ENCODE measurements around the gene ZNF335. TPM values are rescaled to one million over a fixed set of nuclear protein-coding genes. Genes with fewer than 3 reads are reported as not detected.

Gene ZNF335
- total and polyA plus RNA-seq, 2 experiments from 2014 or later: 6.9 to 10.8 TPM

DNA sequence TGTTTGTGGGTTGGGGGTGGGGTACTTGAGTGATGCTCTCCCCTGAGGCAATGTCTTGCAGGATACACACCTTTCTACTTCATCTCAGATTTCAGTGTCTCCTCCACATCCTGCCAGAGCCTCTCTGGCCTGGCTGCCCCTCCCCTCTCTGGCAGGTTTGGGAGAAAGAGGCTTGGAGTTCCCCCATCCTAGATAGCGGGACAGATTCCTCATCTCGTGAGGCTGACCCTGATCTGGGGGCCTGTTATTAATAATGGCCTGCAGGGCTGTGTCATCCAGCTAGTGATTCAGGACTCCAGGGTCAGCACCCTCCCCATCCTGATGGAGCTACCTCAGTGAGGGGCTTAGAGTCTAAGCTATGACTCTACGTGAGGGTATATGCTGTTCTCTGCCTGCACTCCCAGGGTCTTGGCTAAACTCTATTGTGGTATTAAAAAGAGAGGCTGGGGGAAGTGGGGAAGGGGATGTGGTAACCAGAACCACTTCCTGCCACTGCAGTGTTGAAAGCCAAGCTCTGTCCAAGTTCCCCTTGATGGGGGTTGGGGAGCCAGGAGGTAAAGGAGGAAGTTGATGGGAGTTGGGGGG lies 33.0 kb upstream of the ZNF335 start:
- Histone ChIP-seq H3F3A (ENCODE audit: insufficient read depth) (no peaks in the 10 kb centered on the region), H3K4me3 (no peak overlapping the region), H3K27me3 (replicated peaks; ENCODE audit: insufficient read depth) (peaks cover 24% of the 10 kb centered on the region), H3K79me2 (ENCODE audit: insufficient read depth) (no peaks in the 10 kb centered on the region), H2AFZ (no peak overlapping the region), H3K36me3 (ENCODE audit: low read depth) (no peaks in the 10 kb centered on the region), H3K9me3 (ENCODE audit: low read depth) (no peaks in the 10 kb centered on the region), H3K4me1 (ENCODE audit: insufficient read depth) (no peaks in the 10 kb centered on the region), H3K9me2 (ENCODE audit: insufficient read depth) (no peaks in the 10 kb centered on the region), H3K9ac (no peak overlapping the region), H3K4me2 (ENCODE audit: unreplicated experiment) (no peak overlapping the region), H4K20me1 (ENCODE audit: insufficient read depth) (no peaks in the 10 kb centered on the region), H3K27ac (no peak overlapping the region)
- no peak for TF ChIP-seq EZH2phosphoT487 (IDR thresholded peaks at IDR 0.05; ENCODE audit: insufficient read depth, low read depth)
- no peak for TF ChIP-seq EZH2 (IDR thresholded peaks at IDR 0.05; ENCODE audit: insufficient read depth, poor library complexity, severe bottlenecking)
- no peak for DNase-seq
- 47 to 58% methylated on average over 3 of the region's 3 CpGs for WGBS, 2 experiments (ENCODE audit: low coverage in 1 of 2, low lambda C conversion rate in 2 of 2, missing lambda C conversion rate in 2 of 2)
- in situ Hi-C loops (cut with MboI): loop anchor here (25.0 kb wide), 1 partner anchor 307 kb away; the partner anchor contains the start of gene CDH22

DNA sequence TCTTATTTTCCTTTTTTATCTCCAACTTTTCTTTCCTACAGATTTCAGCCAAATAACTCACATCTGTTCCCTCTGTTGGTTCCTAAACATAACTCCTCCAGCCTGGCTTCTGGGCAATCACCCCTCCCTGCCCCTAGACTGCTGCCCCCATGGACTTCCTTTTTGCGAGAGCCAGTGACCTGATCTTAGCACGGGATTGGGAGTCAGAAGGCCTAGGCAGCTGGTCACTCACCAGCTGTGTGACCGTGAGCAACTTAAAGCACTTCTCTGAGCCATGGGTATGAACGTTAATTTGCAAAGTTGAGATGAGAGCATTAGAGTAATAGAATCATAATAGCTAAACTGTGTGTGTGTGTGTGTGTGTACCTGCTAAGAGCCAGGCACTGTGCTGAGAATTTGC lies 32.2 kb upstream of the ZNF335 start:
- Histone ChIP-seq H3K79me2 (ENCODE audit: insufficient read depth) (no peaks in the 10 kb centered on the region), H3K4me3 (no peak overlapping the region), H3F3A (ENCODE audit: insufficient read depth) (no peaks in the 10 kb centered on the region), H3K4me2 (ENCODE audit: unreplicated experiment) (no peak overlapping the region), H3K27ac (no peak overlapping the region), H3K9me2 (ENCODE audit: insufficient read depth) (no peaks in the 10 kb centered on the region), H2AFZ (no peak overlapping the region), H4K20me1 (ENCODE audit: insufficient read depth) (no peaks in the 10 kb centered on the region), H3K27me3 (replicated peaks; ENCODE audit: insufficient read depth) (peaks cover 21% of the 10 kb centered on the region), H3K9ac (no peak overlapping the region), H3K36me3 (ENCODE audit: low read depth) (no peaks in the 10 kb centered on the region), H3K4me1 (ENCODE audit: insufficient read depth) (no peaks in the 10 kb centered on the region), H3K9me3 (ENCODE audit: low read depth) (no peaks in the 10 kb centered on the region)
- in situ Hi-C loops (cut with MboI): loop anchor here (25.0 kb wide), 1 partner anchor 308 kb away; the partner anchor contains the start of gene CDH22
- WGBS, 2 experiments (ENCODE audit: low coverage in 1 of 2, low lambda C conversion rate in 2 of 2, missing lambda C conversion rate in 2 of 2): 53 to 57% methylated on average over 4 of the region's 4 CpGs
- DNase-seq: no peak
- no peak for TF ChIP-seq EZH2phosphoT487 (IDR thresholded peaks at IDR 0.05; ENCODE audit: insufficient read depth, low read depth)
- no peak for TF ChIP-seq EZH2 (IDR thresholded peaks at IDR 0.05; ENCODE audit: insufficient read depth, poor library complexity, severe bottlenecking)

DNA sequence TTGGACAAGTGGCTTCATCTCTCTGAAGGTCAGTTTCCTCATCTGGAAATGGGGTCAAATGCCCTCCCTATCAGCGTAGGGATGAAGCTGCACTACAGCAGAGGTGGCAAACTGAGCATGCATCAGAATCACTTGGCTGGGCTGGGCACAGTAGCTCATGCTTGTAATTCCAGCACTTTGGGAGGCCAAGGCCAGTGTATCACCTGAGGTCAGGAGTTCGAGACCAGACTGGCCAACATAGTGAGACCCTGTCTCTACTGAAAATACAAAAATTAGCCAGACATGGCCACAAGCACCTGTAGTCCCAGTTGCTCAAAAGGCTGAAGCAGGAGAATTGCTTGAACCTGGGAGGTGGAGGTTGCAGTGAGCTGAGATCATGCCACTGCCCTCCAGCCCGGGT lies 30.0 kb upstream of the ZNF335 start:
- no peaks in the 10 kb centered on the region for H3K9me2 ChIP-seq (ENCODE audit: insufficient read depth)
- TF ChIP-seq EZH2 (IDR thresholded peaks at IDR 0.05; ENCODE audit: insufficient read depth, poor library complexity, severe bottlenecking) (no peak), EZH2phosphoT487 (IDR thresholded peaks at IDR 0.05; ENCODE audit: insufficient read depth, low read depth) (no peak)
- no peak overlapping the region for H3K4me2 ChIP-seq (ENCODE audit: unreplicated experiment)
- no peak overlapping the region for H3K4me3 ChIP-seq
- H3K27ac ChIP-seq: no peak overlapping the region
- no peaks in the 10 kb centered on the region for H3K79me2 ChIP-seq (ENCODE audit: insufficient read depth)
- H3K9me3 ChIP-seq (ENCODE audit: low read depth): no peaks in the 10 kb centered on the region
- no peak overlapping the region for H3K9ac ChIP-seq
- no peaks in the 10 kb centered on the region for H3K36me3 ChIP-seq (ENCODE audit: low read depth)
- no peaks in the 10 kb centered on the region for H3F3A ChIP-seq (ENCODE audit: insufficient read depth)
- no peaks in the 10 kb centered on the region for H4K20me1 ChIP-seq (ENCODE audit: insufficient read depth)
- H3K4me1 ChIP-seq (ENCODE audit: insufficient read depth): no peaks in the 10 kb centered on the region
- 83 to 97% methylated on average over 3 of the region's 3 CpGs for WGBS, 2 experiments (ENCODE audit: low coverage in 1 of 2, low lambda C conversion rate in 2 of 2, missing lambda C conversion rate in 2 of 2)
- H3K27me3 ChIP-seq (replicated peaks; ENCODE audit: insufficient read depth): peaks cover 30% of the 10 kb centered on the region
- H2AFZ ChIP-seq: no peak overlapping the region
- no peak for DNase-seq
- in situ Hi-C loops (cut with MboI): loop anchor here (25.0 kb wide), 1 partner anchor 310 kb away; the partner anchor contains the start of gene CDH22

DNA sequence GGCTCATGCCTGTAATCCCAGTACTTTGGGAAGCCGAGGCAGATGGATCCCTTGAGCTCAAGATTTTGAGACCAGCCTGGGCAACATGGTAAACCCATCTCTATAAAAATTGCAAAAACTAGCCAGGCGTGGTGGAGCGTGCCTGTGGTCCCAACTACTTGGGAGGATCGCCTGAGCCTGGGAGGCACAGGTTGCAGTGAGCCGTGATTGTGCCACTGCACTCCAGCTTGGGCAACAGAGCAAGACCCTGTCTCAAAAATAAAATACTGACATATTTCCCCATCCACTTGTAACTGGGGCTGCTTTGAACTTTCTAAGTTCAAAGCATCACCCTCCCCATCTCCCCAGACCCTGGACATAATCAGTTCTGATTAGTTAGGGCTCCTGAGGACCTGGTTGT lies 29.5 kb upstream of the ZNF335 start:
- no peak overlapping the region for H3K4me2 ChIP-seq (ENCODE audit: unreplicated experiment)
- H3K9me3 ChIP-seq (ENCODE audit: low read depth): no peaks in the 10 kb centered on the region
- H3F3A ChIP-seq (ENCODE audit: insufficient read depth): no peaks in the 10 kb centered on the region
- H3K79me2 ChIP-seq (ENCODE audit: insufficient read depth): no peaks in the 10 kb centered on the region
- no peak for DNase-seq
- 67 to 74% methylated on average over 5 of the region's 5 CpGs for WGBS, 2 experiments (ENCODE audit: low coverage in 1 of 2, low lambda C conversion rate in 2 of 2, missing lambda C conversion rate in 2 of 2)
- in situ Hi-C loops (cut with MboI): loop anchor here (25.0 kb wide), 1 partner anchor 311 kb away; the partner anchor contains the start of gene CDH22
- peaks cover 30% of the 10 kb centered on the region for H3K27me3 ChIP-seq (replicated peaks; ENCODE audit: insufficient read depth)
- no peak overlapping the region for H2AFZ ChIP-seq
- no peak overlapping the region for H3K9ac ChIP-seq
- no peaks in the 10 kb centered on the region for H3K36me3 ChIP-seq (ENCODE audit: low read depth)
- no peaks in the 10 kb centered on the region for H4K20me1 ChIP-seq (ENCODE audit: insufficient read depth)
- no peak for TF ChIP-seq EZH2 (IDR thresholded peaks at IDR 0.05; ENCODE audit: insufficient read depth, poor library complexity, severe bottlenecking)
- no peak for TF ChIP-seq EZH2phosphoT487 (IDR thresholded peaks at IDR 0.05; ENCODE audit: insufficient read depth, low read depth)
- H3K4me1 ChIP-seq (ENCODE audit: insufficient read depth): no peaks in the 10 kb centered on the region
- no peak overlapping the region for H3K27ac ChIP-seq
- H3K9me2 ChIP-seq (ENCODE audit: insufficient read depth): no peaks in the 10 kb centered on the region
- no peak overlapping the region for H3K4me3 ChIP-seq
